HAP-1 (cell line): ENCODE measurements around the gene RGP1.

Source experiments
- DNase-seq, 2 experiments: peaks; one replicate each; pipeline ENCODE4 v3.0.0-alpha.2; 2016 to 2020; ENCODE audit warnings: low spot score in 2 of 2
- H3K27me3 ChIP-seq: fragments of 250-450 bp; sonication (Bioruptor Pico); 2 replicates; pipeline ENCODE4 v1.5.1; 2020; ENCODE audit warnings: low read depth, mild to moderate bottlenecking, moderate library complexity
- H3K36me3 ChIP-seq: fragments of 250-450 bp; sonication (Bioruptor Pico); replicated peaks from 2 replicates; pipeline ENCODE4 v1.5.1; 2020; ENCODE audit warnings: mild to moderate bottlenecking
- H3K4me1 ChIP-seq: fragments of 250-450 bp; sonication (Bioruptor Pico); 2 replicates; pipeline ENCODE4 v1.5.1; 2020; ENCODE audit warnings: mild to moderate bottlenecking
- H3K4me3 ChIP-seq: fragments of 250-450 bp; sonication (Bioruptor Pico); 2 replicates; pipeline ENCODE4 v1.5.1; 2020; ENCODE audit warnings: mild to moderate bottlenecking, moderate library complexity
- H3K9me3 ChIP-seq: fragments of 250-450 bp; sonication (Bioruptor Pico); 2 replicates; pipeline ENCODE4 v1.5.1; 2020; ENCODE audit warnings: mild to moderate bottlenecking, moderate library complexity
- in situ Hi-C: fragments of 300-500 bp; cut with MboI; formaldehyde crosslinking; loops from 3 replicates; pipeline ENCODE4 v1.14.3; 2020; ENCODE audit warnings: low sequenced_read_pairs, inconsistent platforms, mixed read lengths

The RGP1 gene

DNA sequence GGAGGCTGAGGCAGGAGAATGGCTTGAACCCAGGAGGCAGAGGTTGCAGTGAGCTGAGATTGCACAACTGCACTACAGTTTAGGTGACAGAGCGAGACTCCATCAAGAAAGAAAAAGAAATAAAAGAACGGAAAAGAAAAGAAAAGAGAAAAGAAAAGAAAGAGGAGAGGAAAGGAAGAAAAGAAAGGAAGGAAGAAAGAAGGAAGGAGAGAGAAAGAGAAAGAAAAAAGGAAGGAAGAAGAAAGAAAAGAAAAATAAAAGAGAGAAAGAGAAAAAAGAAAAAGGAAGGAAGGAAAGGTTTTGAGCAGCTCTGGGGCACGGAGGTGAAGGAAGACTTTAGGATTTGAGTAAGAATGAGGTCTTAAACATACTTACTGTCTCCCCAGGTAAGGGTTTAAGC, 35.5 kb upstream of the RGP1 start:
- no peak overlapping the region for H3K4me3 ChIP-seq
- peaks cover 91% of the 10 kb centered on the region for H3K36me3 ChIP-seq
- H3K9me3 ChIP-seq = no peaks in the 10 kb centered on the region
- H3K4me1 ChIP-seq = no peaks in the 10 kb centered on the region
- no peak for DNase-seq
- no peaks in the 10 kb centered on the region for H3K27me3 ChIP-seq
- in situ Hi-C loops = no loop called here

DNA sequence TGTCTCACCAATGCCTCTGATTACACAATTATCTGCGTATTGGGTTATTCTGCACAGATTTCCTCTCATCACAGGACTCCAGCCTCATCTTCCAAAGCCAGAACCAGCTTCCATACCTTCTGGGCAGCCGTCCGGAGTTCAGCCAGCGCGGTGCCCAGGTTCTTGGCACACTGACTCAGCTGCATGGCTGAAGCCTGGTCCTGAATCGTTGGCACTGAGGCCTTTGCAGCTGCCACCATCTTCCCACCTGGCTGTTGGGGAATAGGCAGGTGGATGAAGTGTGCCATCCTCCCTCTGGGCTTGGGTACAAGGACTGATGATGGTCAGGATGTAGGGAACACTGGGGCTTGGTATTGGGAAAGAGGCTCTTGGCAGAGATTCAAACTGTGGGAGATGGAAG, 35.0 kb upstream of the RGP1 start:
- DNase-seq = no peak
- Histone ChIP-seq H3K4me3 (no peak overlapping the region), H3K36me3 (peaks cover 92% of the 10 kb centered on the region), H3K9me3 (no peaks in the 10 kb centered on the region), H3K4me1 (no peaks in the 10 kb centered on the region), H3K27me3 (no peaks in the 10 kb centered on the region)
- in situ Hi-C loops = no loop called here

GRCh38 chr9:35714579-35715252, 34.4 kb upstream of the RGP1 start:
- H3K36me3 ChIP-seq = peaks cover 94% of the 10 kb centered on the region
- in situ Hi-C loops = no loop called here
- DNase-seq = no peak

DNA sequence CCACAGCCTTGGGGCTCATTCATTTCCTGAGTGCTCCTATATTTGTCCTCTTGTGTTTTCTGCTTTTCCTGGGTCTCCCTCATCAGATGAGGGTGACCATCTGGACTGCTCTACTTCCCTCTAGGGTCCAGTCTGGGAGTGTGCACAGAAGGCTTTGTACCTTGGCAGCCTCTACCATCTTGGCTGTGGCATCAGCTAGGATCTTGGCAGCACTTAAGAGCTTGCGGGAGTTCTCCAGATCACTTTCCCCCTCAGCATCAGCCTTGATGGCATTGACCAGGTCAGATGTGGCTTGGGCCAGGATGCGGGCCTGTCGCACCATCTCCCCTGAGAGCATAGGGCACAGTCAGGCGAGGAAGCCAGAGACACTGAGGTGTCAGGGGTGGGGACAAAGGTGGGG, 32.9 kb upstream of the RGP1 start:
- H3K4me3 ChIP-seq = no peak overlapping the region
- no peak for DNase-seq
- no peaks in the 10 kb centered on the region for H3K9me3 ChIP-seq
- H3K4me1 ChIP-seq = no peaks in the 10 kb centered on the region
- in situ Hi-C loops = no loop called here
- no peaks in the 10 kb centered on the region for H3K27me3 ChIP-seq
- H3K36me3 ChIP-seq = peaks cover 96% of the 10 kb centered on the region

More at GRCh38 chr9:35714579-35715252, 34.4 kb upstream of the RGP1 start:
- no peak overlapping the region for H3K4me3 ChIP-seq
- no peaks in the 10 kb centered on the region for H3K27me3 ChIP-seq
- no peaks in the 10 kb centered on the region for H3K4me1 ChIP-seq
- no peaks in the 10 kb centered on the region for H3K9me3 ChIP-seq

DNA sequence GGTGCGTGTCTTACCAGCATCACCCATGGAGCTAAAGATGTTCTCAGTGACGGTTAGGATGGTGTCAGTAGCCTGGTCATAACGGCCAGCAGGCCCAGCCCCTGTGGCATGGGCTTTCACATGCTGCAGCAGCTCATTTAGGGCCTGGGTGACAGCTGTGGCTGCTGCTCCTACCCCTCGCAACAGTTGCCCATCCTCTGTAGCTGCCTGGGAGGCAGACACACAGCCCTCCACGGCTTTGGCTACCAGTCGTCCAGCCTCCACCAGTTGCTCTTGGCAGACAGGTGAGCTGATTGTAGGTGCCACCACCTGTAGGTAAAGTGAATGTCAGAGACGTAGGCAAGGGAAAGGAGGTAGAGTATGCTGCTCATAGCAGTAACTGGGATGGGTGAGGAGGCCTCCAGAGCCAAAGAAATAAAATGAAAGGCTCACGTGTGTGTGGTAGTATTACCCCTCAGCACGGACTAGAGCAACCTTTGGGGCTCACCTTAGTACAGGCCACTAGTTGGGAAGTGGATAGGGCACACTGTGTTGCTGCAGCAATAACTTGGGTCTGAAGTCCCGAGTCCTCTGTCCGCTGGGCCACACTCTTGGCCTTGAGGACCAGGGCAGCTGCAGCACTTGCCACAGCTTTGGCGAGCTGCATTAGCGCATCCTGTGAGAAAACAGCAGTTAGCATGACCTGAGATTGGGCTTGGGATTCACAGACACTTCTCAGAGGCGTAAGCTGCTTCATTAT, 31.8 kb upstream of the RGP1 start:
- H3K9me3 ChIP-seq = no peaks in the 10 kb centered on the region
- peaks cover 96% of the 10 kb centered on the region for H3K36me3 ChIP-seq
- no peaks in the 10 kb centered on the region for H3K4me1 ChIP-seq
- no peak overlapping the region for H3K4me3 ChIP-seq
- no peaks in the 10 kb centered on the region for H3K27me3 ChIP-seq
- no peak for DNase-seq
- in situ Hi-C loops = no loop called here

DNA sequence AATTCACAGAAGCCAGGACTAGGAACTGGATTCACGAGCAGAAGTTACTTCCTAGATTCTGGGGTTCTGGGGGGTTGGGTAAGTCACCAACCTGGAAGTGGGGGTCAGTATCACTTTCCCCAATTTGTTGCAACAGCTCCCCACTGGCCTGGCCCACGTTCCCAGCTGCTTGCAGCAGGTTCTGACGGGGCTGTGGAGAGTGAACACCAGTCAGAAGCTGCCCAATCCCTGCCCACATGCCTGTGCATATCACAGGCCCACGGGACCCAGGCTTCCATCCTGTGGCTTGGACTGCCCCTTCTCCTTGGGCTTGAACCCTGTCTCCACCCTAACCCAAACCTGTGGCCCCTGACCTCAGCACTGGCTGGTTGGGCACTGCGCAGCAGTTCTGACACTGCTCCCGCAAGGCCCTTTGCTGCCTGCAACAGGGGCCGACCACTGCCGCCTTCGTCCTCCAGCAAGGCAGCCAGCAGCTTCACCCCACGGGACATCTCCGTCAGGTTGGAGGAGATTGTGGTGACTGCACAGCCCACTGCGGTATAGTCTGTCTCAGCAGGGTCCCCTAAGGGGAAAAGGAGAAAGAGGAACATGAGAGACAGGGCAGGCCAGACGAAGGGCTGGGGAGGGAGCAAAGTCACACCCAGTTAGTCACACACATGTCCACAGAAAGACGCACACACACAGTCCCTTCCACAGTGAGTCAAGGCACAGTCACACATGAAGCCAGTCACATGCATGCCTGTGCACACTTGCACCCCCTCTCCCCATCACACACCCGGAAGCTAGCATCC, 30.2 kb upstream of the RGP1 start:
- H3K36me3 ChIP-seq = peaks cover 94% of the 10 kb centered on the region
- in situ Hi-C loops = no loop called here

DNA sequence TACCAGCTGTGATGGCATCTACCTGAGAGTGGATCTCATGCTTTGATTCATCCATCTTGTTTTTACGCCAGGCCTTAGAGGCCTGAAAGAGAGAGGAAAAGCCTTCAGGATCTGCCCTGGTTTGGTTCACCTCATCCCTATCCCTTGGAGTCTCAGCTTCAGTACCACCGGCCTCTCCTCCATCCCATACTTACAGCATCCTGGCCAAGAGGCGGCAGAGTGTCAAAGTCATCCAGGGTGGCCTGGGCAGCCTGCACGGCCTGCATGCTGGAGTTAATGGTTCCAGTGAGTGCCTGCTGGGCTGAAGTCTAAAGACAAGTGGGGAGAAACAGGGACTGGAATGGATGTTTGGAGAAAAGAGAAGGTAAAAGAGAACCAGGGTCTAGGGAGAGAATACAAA, 29.5 kb upstream of the RGP1 start:
- DNase-seq = no peak
- H3K27me3 ChIP-seq = no peaks in the 10 kb centered on the region
- no peaks in the 10 kb centered on the region for H3K4me1 ChIP-seq
- in situ Hi-C loops = no loop called here
- no peaks in the 10 kb centered on the region for H3K9me3 ChIP-seq
- peaks cover 94% of the 10 kb centered on the region for H3K36me3 ChIP-seq
- H3K4me3 ChIP-seq = no peak overlapping the region

More for the DNA sequence above, 30.2 kb upstream of the RGP1 start:
- Histone ChIP-seq H3K4me1 (no peaks in the 10 kb centered on the region), H3K27me3 (no peaks in the 10 kb centered on the region), H3K9me3 (no peaks in the 10 kb centered on the region), H3K4me3 (no peak overlapping the region)
- DNase-seq = no peak

GRCh38 chr9:35723426-35723825, 25.7 kb upstream of the RGP1 start:
- Histone ChIP-seq H3K27me3 (no peaks in the 10 kb centered on the region), H3K4me3 (no peak overlapping the region), H3K9me3 (no peaks in the 10 kb centered on the region), H3K36me3 (peaks cover 78% of the 10 kb centered on the region), H3K4me1 (peaks cover 9% of the 10 kb centered on the region)
- in situ Hi-C loops = no loop called here
- no peak for DNase-seq

GRCh38 chr9:35723908-35724307, 25.2 kb upstream of the RGP1 start:
- H3K4me1 ChIP-seq = peaks cover 13% of the 10 kb centered on the region
- no peak for DNase-seq
- H3K27me3 ChIP-seq = no peaks in the 10 kb centered on the region
- no peaks in the 10 kb centered on the region for H3K9me3 ChIP-seq
- no peak overlapping the region for H3K4me3 ChIP-seq
- peaks cover 73% of the 10 kb centered on the region for H3K36me3 ChIP-seq
- in situ Hi-C loops = no loop called here

GRCh38 chr9:35725362-35725761, 23.7 kb upstream of the RGP1 start:
- Histone ChIP-seq H3K27me3 (no peaks in the 10 kb centered on the region), H3K4me3 (no peak overlapping the region), H3K36me3 (peaks cover 58% of the 10 kb centered on the region), H3K4me1 (peaks cover 28% of the 10 kb centered on the region), H3K9me3 (no peaks in the 10 kb centered on the region)
- no peak for DNase-seq
- in situ Hi-C loops = no loop called here

- H3K4me3 ChIP-seq = no peak overlapping the region
- H3K4me1 ChIP-seq = peaks cover 34% of the 10 kb centered on the region
- no peaks in the 10 kb centered on the region for H3K27me3 ChIP-seq
- no peak for DNase-seq
- no peaks in the 10 kb centered on the region for H3K9me3 ChIP-seq
- peaks cover 44% of the 10 kb centered on the region for H3K36me3 ChIP-seq
- in situ Hi-C loops = no loop called here
These were observed 22.2 kb upstream of the RGP1 start for GRCh38 chr9:35726931-35727330.

DNA sequence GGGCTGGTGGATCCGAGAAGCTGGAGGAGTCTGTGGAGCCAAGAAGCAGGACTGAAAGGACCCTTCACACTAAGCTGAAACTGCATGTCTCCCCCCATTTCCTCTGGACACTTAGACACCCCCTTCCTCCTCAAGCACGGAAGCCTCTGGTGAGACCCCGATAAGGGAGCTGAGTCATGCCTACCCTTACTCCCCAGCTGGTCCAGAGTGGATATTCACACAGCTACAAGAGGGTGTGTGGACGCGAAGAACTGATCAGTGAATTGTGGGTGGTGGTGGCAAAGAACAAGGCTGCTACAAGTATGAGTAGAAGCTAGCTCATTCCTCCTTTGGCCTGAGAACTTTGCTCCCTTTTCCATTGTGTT, 21.4 kb upstream of the RGP1 start:
- Histone ChIP-seq H3K4me3 (no peak overlapping the region), H3K27me3 (no peaks in the 10 kb centered on the region), H3K4me1 (peaks cover 34% of the 10 kb centered on the region), H3K36me3 (peaks cover 37% of the 10 kb centered on the region), H3K9me3 (no peaks in the 10 kb centered on the region)
- DNase-seq = no peak
- in situ Hi-C loops = no loop called here

GRCh38 chr9:35728041-35728971, 20.8 kb upstream of the RGP1 start:
- H3K4me3 ChIP-seq = no peak overlapping the region
- peaks cover 33% of the 10 kb centered on the region for H3K36me3 ChIP-seq
- in situ Hi-C loops = no loop called here
- peaks cover 34% of the 10 kb centered on the region for H3K4me1 ChIP-seq
- H3K9me3 ChIP-seq = no peaks in the 10 kb centered on the region
- peak in 1 of 2 experiments; percentile 68 for DNase-seq
- H3K27me3 ChIP-seq = no peaks in the 10 kb centered on the region
